GM18870 (cell line): ENCODE results near the gene SLC4A1.

ENCODE experiments used
- ATAC-seq: cut with Tn5 transposase; IDR thresholded peaks from one replicate; pipeline ENCODE4 v1.9.1; 2021; ENCODE audit warnings: moderate library complexity; ENCODE audit not compliant: unreplicated experiment

SLC4A1 gene

DNA sequence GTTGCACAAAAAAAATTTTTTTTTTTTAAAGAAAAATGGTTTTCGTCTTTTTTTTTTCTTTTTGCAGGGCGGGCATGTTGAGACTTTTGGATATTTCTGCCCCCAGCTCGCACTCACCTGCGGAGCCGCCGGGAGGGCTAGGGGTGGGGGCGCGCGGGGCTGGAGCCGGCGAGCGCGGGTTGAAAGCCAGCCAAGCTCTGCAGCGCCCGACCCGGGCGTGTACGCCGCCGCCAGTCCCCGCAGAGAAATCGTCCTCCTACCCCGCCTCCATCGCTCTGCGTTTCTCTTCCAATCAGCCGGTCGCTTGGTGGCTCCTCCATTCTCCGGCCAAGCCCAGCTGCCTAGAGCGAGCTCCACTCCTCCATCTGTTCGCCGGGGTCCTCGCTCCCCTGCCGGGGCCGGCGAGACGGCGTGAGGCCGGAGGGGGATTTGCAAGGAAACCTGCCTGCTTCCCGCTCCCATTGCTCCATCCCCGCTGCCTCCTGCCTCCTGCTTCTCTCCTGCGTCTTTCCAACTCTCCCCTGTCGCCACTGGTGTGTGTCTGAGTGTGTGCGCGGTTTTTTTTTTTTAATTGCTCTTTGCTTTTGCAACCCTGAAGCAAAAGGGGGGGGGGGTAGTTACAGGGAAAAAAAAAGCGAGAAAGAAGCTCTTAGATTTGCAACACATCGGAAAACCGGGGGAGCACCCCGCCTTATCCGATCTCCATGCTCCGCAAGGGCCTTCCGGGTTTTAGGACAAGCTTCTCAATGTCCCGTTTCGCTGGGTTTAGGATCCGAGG is 46.7 kb downstream of the SLC4A1 start:
- no peak for ATAC-seq

DNA sequence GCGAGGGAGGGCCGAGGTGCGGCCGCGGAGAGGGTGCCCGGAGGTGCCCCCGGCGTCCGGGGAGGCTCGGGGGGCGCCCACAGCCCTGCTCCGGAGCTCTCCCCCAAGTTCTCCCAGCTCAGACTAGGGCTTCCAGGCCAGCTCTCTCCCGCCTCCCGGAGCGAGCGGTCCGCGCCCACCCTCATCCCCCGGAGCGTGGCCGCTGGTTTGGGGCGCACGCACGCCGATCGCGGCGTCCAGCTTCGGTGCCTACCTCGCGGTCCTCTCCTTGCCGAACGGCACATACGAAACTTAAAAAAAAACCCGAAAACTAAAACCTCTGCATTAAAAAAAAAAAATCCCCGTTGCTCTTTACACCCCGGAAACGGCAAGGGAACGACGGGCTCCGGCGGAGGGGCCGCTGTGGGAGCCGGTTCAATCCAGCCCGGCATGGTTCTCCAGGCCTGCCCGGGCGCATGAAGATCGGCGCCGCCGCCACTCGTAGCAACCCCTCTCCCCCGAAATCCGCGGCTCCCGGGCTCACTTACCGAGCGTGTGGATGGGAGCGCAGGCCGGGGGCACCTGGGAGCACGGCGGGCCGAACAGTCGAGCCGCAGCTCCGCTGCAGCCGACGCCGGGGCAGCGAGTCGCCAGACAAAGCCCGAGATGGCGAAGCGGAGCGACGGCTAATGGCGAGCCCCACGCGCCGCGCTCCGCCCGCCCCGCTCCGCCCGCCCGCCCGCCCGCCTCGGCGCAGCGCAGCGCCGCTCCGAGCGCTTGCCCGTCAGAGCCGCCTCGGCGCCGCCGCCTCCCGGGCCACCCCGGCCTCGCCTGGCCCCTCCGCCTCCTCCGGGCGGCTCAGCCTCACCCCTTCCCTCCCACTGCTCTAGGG is 47.5 kb downstream of the SLC4A1 start:
- no peak for ATAC-seq

DNA sequence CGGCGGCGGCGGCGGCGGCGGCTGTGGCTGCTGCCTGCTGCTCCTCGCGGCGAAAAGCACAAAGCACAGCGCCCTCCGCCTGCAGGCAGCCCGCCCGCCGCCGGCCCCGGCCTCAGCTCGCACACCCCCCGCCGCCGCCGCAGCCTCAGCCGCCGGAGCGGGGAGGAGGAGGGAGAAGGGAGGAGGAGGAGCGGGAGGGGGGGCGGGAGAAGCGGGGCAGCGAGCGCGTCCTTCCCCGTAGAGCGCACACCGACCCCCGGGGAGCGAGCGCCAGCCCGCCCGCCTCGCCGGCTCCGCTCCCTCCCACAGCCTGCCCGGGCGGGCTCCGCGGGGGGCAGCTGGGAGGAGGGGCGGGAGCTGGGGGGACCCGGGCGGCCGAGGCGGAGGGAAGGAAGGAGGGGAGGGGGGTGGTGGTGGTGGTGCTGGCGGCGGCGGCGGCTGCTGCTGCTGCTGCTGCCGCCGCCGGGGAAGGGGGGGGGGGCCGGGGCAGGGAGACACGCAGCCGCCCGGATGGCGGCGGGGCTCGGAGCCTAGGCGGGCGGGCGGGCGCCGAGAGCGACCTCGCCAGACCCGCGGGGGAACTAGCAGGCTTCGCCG is 48.2 kb downstream of the SLC4A1 start, which contains the start of gene UBTF:
Gene UBTF, minus strand, starts transcription at position 60 of the 597 bp plus-strand sequence. CDS start 1,446 bp downstream, outside the sequence.
- ATAC-seq = no peak

DNA sequence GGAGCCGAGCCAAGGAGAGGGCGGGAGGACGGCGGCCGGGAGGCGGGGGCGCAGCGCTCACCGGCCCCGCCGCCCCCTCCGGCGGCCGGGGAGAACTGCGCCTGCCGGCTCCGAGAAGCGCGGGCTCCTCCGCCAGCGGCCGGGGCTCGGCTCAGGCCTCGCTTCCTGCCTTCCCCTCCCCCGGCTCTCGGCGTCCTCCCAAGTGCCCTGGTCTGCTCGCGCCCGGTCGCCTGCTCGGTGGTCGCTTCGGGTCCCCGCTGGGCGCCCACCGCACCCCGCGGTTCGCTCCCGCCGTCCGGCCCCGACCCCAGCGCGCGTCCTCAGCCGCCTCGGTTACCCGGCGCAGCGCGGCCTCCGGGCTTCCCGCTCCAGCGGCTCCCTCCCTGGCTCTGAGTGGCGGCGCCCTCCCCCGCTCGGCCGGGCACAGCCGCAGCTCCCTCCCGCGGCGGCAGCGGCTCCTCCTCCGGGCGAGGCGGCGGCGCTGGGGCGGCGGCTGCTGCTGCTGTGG is 48.8 kb downstream of the SLC4A1 start:
- no peak for ATAC-seq

DNA sequence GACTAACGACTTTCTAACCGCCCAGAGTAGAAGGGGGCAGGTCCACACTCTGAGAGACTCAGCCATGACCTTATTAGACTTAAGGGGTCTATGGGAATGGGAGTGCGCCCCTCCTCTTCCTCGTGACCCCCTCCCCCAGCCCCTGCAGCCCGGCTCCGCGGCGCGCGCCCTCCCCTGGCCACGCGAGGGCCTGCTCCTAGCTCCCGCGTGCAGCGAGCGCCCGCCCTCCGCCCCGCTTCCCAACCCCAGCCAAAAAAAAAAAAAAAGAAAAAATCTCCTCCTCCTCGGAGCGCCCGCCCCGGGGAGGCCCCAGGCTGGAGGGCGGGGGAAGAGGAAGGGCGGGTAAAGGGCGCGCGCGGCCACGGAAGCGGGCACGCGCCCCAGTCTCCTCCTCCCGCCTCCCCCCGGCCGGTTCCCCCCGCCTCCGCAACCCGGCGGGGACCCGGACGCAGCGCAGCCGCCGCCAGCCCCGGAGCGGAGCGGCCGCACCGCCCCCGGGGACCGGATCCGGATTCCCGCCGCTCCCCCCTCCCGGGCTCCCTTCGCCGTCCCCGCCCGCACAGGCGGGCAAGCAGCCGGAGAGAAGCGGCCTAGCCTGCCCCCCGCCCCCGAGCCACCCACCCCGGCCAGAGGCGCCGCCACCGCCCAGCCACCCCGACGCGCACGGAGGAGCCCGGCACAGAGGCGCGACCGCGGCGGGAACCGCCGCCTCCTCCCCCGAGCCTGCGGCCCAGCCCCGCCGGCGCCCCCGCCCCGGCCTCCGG is 49.4 kb downstream of the SLC4A1 start:
- no peak for ATAC-seq

DNA sequence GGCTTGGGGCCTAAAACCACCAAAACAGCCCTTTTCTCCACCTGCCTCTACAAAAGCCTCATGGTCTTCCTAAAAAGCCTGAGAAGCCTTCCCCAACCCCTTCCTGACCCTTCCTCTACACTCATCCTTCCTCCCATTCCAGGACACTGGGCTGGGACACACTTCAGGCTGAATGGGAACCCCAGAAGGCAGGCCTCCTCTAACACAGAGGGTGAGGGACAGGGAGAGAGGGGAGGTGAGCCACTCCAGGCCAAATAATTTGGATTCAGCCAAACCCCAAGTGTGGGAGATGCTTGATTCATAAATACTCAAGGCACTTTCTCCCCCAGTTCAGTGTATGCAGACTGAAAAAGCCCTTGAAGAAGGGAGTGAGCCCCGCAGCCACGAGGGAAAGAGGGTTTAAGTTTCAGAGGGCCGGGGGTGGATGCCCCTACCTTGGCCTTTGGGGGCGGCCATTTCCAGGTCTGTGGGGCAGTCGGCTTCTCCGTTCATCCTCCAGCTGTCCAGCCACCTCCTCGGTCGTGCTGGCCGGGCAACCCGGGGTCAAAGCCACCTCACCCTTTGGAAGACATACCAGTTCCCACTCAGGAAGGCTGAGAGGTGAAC is 50.1 kb downstream of the SLC4A1 start:
- no peak for ATAC-seq

DNA sequence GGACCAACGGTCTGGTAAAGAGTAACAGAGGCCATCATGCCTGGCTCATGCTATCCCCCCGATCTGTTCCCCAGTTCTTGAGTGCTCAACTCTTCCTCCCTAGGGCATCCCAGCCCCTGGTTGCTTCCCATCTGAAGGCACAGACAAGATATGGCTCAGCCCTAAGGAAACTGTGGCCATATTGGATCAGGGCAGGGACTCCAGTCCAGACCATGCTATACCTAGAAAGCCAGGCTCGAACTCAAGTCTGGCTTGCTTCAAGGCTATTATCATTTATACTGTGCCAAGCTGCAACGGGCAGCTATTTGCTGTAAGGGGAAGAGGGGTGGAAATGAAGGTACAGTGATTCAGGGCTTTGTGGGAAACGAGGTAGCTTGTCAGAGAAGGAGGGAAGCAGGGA is 51.2 kb downstream of the SLC4A1 start:
- ATAC-seq = no peak

DNA sequence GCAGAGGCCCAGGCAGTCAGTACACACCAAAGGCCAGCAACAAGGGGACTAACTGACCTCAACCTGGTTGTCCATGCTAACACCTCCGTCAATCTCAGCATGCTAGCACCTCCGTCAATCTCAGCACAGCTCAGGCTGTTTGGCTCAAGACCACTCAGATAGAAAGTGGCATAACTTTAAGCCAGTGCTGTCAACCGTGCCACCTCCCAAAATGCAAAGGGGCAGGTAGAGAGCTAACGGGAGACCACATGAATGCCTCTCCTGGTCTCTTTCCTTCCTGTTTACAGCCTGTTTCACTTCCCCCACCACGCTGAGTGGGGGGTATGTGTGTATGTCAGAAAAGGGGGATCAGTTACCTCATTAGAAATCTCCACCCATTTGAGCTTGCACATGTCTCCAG is 51.8 kb downstream of the SLC4A1 start:
- no peak for ATAC-seq

DNA sequence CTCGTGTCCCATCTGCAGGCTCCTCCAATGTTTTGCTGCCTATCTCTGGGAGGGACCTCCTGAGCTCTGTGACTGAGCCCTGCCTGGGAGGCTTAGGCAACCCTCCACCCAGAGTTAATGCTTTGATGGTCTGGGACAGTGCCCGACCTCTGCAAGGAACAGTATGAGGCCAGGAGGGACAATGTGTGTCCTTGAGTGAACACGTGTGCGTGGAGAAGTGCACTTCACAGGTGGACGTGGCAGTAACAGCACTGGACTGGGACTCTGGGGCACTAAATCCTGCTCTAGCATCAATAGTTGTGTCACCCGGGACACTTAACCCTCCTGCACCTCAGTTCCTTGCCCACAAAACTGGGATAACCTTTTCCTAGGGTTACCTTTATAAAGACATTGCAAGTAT is 53.0 kb downstream of the SLC4A1 start:
- ATAC-seq = no peak

DNA sequence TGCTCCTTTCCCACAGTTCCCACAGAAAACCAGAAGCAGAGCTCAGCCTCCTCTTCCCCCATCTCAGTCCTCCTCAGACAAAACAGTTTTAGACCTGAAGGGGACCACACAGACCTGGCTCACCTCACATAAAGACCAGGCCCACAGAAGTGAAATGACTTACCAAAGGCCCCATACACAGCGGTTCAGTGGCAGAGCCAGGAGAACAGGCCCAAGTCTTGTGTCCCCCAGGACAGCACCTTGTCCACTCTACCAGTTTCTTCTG is 53.8 kb downstream of the SLC4A1 start:
- no peak for ATAC-seq

DNA sequence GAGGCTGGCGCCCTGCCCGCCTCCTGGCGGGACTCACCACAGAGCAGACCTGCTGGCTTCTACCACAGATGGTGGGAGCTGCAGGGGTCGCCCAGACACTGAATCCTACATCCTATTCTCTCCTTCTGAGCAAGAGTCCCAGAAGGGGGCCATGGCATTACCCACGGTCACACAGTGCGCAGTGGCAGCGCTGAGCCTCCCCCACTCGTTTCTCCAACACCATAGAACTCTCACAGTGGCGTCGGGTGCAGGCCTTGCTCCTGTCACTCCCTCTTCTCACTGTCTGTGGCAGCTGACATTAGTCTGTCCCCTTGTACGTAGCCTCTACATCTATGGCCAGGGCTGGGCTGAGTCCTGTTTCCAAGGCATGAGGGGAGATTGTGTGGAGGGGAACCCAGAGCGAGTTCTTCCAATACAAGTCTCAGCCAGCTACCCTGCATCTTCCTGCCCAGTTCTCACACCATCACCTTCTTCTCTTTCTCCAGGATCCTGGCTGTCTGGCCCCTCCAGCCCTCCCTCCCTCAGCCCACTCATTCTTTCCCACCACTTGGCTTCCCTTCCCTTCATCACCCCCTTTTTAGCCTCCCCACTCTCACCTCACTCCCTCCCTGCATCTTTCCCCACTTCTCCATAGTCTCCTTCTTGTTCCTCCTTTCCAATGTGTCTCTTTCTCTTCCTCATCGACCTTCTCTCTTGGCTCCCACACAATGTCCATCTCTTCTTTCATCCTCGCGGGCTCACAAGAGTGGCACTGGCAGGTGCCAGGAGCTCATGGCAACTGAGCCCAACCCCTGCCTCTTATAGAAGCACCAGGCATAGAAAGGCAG is 54.3 kb downstream of the SLC4A1 start:
- ATAC-seq = no peak

DNA sequence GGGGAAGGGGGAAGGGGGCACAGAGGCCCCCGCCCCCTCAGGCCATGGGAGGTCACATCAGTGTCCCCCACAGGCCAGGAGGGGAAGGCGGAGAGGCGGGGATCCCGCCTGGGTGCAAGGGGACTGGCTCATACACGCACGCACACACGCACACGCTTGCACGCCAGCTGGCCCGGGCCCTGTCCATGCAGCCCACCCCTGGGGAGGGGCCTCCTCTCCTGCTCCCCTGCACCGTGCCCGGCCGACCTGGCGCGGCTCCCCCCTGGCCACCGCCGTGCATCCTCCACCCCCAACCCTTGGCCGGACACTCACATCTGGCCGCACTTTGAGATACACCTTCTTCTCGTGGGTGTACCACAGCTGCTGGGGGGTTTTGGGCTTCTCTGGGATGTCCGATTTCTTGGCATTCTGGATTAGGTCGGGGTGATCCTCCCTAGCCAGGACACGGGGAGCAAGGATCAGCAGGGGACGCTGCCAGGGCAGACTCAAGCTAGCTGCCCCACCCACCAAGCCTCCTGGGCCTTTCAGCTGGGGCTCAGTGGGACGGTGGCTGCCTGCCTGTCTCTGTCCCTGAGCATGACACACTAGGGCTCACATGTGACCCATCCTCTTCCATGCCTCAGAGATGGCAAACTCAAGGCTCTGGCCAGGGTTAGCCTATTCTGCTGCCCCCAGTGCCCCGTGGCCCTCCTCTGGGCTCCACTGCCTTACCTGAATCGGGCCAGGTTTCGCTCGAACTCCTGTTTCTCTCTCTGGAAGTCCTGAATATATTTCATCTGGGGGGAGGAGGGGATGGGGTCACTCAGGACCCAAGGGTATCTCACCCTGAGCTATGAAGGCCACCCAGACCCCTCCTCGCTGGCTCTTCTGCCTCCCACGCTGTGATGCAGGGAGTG is 55.2 kb downstream of the SLC4A1 start:
- ATAC-seq = no peak

DNA sequence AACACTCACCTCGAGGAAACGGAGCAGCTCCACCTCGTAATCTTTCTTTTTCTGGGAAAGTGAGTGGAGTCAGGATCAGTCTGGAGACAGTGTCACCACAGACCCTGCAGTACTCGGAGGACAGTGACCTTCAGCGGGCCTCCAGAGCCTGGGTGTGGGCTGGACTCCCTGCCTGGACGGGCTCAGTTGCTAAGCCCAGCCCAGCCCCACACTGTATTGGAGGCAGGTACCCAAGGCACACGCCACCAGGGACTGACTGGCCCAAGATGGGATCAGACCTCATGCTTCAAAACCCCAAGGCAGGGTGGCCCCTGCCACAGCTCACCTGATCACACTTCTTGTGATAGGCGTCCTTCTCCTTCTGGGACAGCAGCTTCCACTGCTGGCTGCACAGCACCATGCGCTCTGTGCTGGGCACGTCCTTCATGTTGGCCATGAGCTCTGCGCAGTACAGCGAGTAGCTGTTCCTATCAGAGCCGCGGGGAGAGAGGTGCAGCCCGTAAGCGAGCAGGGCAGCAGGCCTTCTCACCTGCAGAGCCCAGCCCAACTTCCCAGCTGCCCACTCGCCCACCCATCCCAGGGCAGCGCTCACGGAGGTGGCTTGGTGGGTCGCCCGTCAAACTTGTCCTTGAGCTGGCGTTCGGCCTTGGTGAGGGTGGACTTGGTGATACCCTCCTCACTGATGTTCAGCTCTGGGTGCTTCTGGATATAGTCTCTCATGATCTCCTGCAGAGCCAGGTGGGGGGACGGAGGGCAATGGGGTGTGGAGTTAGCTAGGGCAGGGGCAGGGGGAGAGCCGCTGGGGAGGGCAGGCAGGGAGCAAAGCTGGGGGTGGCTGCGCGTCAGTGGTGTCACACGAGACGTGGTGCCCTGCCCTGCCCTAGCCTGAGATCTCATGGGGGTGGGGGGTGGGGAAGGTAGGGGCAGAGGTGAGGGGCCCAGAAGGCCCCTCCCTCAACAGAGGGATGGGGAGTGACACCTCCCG is 56.4 kb downstream of the SLC4A1 start:
- ATAC-seq = no peak

DNA sequence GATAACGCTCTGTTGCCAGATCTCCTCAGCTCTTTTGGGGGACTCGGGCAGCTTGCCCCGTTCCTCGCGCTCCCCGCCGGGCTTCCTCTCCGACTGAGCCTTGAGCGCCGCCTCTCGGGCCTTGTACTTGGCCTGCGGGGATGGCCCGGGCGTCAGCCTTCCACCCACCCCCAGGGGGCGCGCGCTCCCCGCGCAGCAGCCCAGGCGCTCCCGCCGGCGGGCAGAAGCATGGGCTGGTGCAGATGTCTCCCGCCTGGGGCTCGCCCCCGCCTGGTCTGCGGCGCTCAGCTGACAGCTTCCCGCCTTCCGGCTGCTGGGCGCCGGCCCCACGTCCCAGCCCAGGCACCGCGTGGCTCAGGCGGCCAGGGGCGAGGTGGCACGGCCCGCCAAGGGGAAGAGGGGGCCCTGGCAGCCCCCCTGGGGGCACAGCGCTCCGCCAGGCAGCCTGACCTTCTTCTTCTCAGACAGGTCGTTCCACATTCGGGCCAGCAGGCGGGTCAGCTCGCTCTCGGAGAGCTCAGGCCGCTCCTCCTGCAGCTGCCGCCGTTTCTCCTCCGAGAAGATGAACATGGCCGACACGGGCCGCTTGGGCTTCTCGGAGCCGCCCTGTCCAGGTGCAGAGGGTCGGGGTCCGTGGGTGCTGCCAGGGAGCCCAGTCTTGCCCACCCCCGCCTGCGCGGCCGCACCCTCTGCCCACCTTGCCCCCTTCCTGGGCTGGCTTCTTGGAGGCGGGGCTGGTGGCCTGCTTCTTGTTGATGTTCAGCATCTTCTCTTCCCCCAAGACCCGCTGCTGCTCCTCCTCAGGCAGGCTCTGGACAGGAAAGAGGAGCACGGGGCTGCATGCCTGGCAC is 57.4 kb downstream of the SLC4A1 start:
- peak; percentile 42 for ATAC-seq

DNA sequence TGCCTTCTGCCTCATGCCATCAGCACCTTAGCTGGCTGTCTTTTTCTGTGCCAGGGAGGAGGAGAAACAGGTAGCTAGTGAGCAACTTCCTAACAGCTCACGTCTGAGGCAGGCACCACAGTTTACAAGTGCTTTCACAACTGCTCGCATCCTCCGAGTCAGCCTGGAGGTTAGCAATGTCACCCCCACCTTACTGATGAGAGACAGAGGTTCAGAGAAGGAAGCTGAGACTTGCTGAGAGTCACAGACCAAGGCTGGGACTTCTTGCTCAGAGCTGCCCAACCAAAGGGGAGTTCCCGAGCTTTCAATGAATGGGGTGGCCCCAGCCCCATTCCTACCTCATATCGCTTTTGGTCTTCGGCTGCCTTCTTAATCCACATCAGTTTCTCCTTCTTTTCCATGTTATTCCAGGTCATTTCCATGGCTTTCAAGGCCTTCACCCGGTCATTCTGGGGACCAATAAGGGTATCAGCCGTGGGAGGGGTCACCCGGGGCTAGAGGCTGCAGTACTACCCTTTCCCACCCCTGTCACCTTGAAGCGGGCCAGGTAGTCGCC is 58.1 kb downstream of the SLC4A1 start:
- ATAC-seq = peak; percentile 24

DNA sequence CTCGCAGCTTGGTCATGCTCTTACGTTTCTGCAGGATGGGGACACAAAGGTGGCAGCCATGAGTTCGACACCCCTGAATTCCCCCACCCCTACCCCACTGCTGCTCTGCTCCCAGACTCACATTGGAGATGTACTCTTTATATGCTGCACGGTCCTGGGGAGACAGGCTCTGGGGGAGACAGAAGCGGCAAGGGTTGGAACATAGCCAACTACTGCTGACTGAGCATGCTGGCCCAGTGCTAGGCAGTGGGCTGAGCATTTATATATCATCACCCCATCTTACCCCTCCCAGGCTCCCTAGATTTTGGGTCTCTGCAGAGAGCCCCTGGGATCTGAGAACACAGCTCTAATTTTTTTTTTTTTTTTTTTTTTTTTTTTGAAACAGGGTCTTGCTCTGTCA is 60.2 kb downstream of the SLC4A1 start:
- ATAC-seq = no peak
